HCT116 (cell line): ENCODE results near the gene TFF1. TPM values are rescaled to one million over a fixed set of nuclear protein-coding genes. Genes with fewer than 3 reads are reported as not detected.

ENCODE experiments used
- ATAC-seq: fragments of 200-7000 bp; cut with Tn5 transposase; 2 replicates; pipeline ENCODE4 v1.9.1; 2020; ENCODE audit warnings: mild to moderate bottlenecking, moderate library complexity
- BruUV-seq: library from RNA; stranded (reverse); fragments of 400-500 nt; replicated peaks from 2 replicates; lab custom pipeline; 2021; lab: Mats Ljungman, UMichigan
- CTCF ChIA-PET: fragments of 300-600 bp; sonication (Branson Sonifier 250); formaldehyde crosslinking; loops from one replicate; lab custom pipeline; 2021; ENCODE audit warnings: antibody characterized with exemption; lab: Charles Lee
- POLR2A ChIA-PET: fragments of 300-600, 350-600 bp; sonication (Branson Sonifier 250); formaldehyde crosslinking; loops from one replicate; lab custom pipeline; 2021; ENCODE audit warnings: antibody characterized with exemption; lab: Charles Lee
- RAD21 ChIA-PET, 2 experiments: fragments of 300-600 bp; sonication (Branson Sonifier 250); formaldehyde crosslinking; loops; one replicate each; lab custom pipeline; 2023; ENCODE audit warnings: low total read pairs in 2 of 2; ENCODE audit not compliant: uncharacterized antibody in 2 of 2, unreplicated experiment in 2 of 2, low non-redundant PET in 1 of 2; lab: Charles Lee
- DNase-seq: peaks from one replicate; pipeline ENCODE4 v3.0.0-alpha.2; 2010; ENCODE audit warnings: low read depth, low spot score
- H2AFZ ChIP-seq: fragments of 200-600 bp; shearing (Covaris generic), sonication (generic); 2 replicates; pipeline ENCODE4 v1.6.1; 2017; ENCODE audit warnings: low read depth, mixed run types, mixed read lengths, antibody characterized with exemption, low read length; ENCODE audit not compliant: poor library complexity, severe bottlenecking
- H3K27ac ChIP-seq: 2 replicates; pipeline ENCODE4 v1.5.1; 2012; ENCODE audit warnings: low read depth, low read length
- H3K27me3 ChIP-seq: fragments of 200-600 bp; sonication (generic); 2 replicates; pipeline ENCODE4 v1.6.1; 2016; ENCODE audit warnings: mixed run types, low read length, mixed read lengths; ENCODE audit not compliant: insufficient read depth
- H3K36me3 ChIP-seq, 2 experiments: fragments of 200-500 bp in 1 of 2; fragments of 200-600 bp in 1 of 2; sonication (Bioruptor generic) in 1 of 2; sonication (generic) in 1 of 2; 2 replicates each; pipeline versions ENCODE4 v1.5.1 to v1.6.1; 2014 to 2016; ENCODE audit warnings: low read length in 2 of 2, inconsistent platforms in 1 of 2, mixed read lengths in 1 of 2, mixed run types in 1 of 2; ENCODE audit not compliant: insufficient read depth in 2 of 2, control insufficient read depth in 1 of 2
- H3K4me1 ChIP-seq, 2 experiments: fragments of 200-600 bp in 1 of 2; sonication (generic) in 1 of 2; 2 replicates each; pipeline versions ENCODE4 v1.5.1 to v1.6.1; 2012 to 2017; ENCODE audit warnings: low read length in 2 of 2, inconsistent platforms in 1 of 2, mild to moderate bottlenecking in 1 of 2, mixed read lengths in 1 of 2, mixed run types in 1 of 2, moderate library complexity in 1 of 2; ENCODE audit not compliant: insufficient read depth in 2 of 2, control insufficient read depth in 1 of 2
- H3K4me2 ChIP-seq: fragments of 200-600 bp; sonication (generic); 2 replicates; pipeline ENCODE4 v1.6.1; 2017; ENCODE audit warnings: mixed run types, low read length, mixed read lengths
- H3K4me3 ChIP-seq, 2 experiments: fragments of 200-600 bp in 1 of 2; sonication (generic) in 1 of 2; replicated peaks in 1 of 2; 2 replicates each; pipeline ENCODE4 v1.5.1; 2011 to 2016; ENCODE audit warnings: low read length in 2 of 2, control low read depth in 1 of 2, low read depth in 1 of 2, mild to moderate bottlenecking in 1 of 2, mixed read lengths in 1 of 2, mixed run types in 1 of 2
- H3K79me2 ChIP-seq: fragments of 200-600 bp; sonication (generic); 2 replicates; pipeline ENCODE4 v1.6.1; 2017; ENCODE audit warnings: mild to moderate bottlenecking, mixed run types, low read length, moderate library complexity, mixed read lengths; ENCODE audit not compliant: insufficient read depth
- H3K9ac ChIP-seq: fragments of 200-600 bp; sonication (generic); 2 replicates; pipeline ENCODE4 v1.6.1; 2016; ENCODE audit warnings: low read length, mixed read lengths
- H3K9me2 ChIP-seq: fragments of 200-600 bp; sonication (generic), shearing (Covaris generic); 2 replicates; pipeline ENCODE4 v1.6.1; 2017; ENCODE audit warnings: mixed run types, mild to moderate bottlenecking, moderate library complexity; ENCODE audit not compliant: insufficient read depth
- H3K9me3 ChIP-seq, 2 experiments: fragments of 200-500 bp in 1 of 2; fragments of 200-600 bp in 1 of 2; sonication (Bioruptor generic) in 1 of 2; sonication (generic) in 1 of 2; 2 replicates each; pipeline ENCODE4 v1.6.1; 2014 to 2017; ENCODE audit warnings: low read length in 2 of 2, mixed read lengths in 2 of 2, inconsistent platforms in 1 of 2, low read depth in 1 of 2, mild to moderate bottlenecking in 1 of 2, mixed run types in 1 of 2, moderate library complexity in 1 of 2; ENCODE audit not compliant: control insufficient read depth in 1 of 2, insufficient read depth in 1 of 2
- H4K20me1 ChIP-seq: fragments of 200-600 bp; sonication (generic), shearing (Covaris generic); 2 replicates; pipeline ENCODE4 v1.6.1; 2017; ENCODE audit warnings: mixed run types, mild to moderate bottlenecking, moderate library complexity; ENCODE audit not compliant: insufficient read depth
- ATF3 ChIP-seq: IDR thresholded peaks from 2 replicates; pipeline ENCODE4 v1.6.1; 2012
- CBX3 ChIP-seq: IDR thresholded peaks from 2 replicates; pipeline ENCODE4 v1.6.1; 2012; ENCODE audit warnings: low read depth
- CTCF ChIP-seq, 3 experiments: fragments of 200-600 bp in 1 of 3; sonication (generic) in 1 of 3; IDR thresholded peaks in 2 of 3; conservative IDR thresholded peaks in 1 of 3; 2 replicates each; pipeline ENCODE4 v1.5.1; 2012 to 2017; ENCODE audit warnings: low read depth in 2 of 3, low read length in 2 of 3, antibody characterized with exemption in 1 of 3, borderline replicate concordance in 1 of 3, control low read depth in 1 of 3, mild to moderate bottlenecking in 1 of 3, mixed read lengths in 1 of 3, mixed run types in 1 of 3, moderate library complexity in 1 of 3; ENCODE audit not compliant: insufficient read depth in 1 of 3
- EGR1 ChIP-seq: IDR thresholded peaks from 2 replicates; pipeline ENCODE4 v1.6.1; 2012; ENCODE audit warnings: low read depth
- EZH2phosphoT487 ChIP-seq: fragments of 200-600 bp; IDR thresholded peaks from 2 replicates; pipeline ENCODE4 v1.6.1; 2018; ENCODE audit warnings: antibody characterized with exemption, borderline replicate concordance
- FOSL1 ChIP-seq: IDR thresholded peaks from 2 replicates; pipeline ENCODE4 v1.6.1; 2012; ENCODE audit warnings: low read depth
- JUND ChIP-seq: IDR thresholded peaks from 2 replicates; pipeline ENCODE4 v1.6.1; 2012
- POLR2A ChIP-seq: IDR thresholded peaks from 2 replicates; pipeline ENCODE4 v1.7.0; 2011; ENCODE audit warnings: borderline replicate concordance; ENCODE audit not compliant: insufficient read depth, insufficient read length; ENCODE audit errors: extremely low read depth
- RAD21 ChIP-seq: IDR thresholded peaks from 2 replicates; pipeline ENCODE4 v1.6.1; 2012; ENCODE audit warnings: low read depth, mild to moderate bottlenecking
- REST ChIP-seq: IDR thresholded peaks from 2 replicates; pipeline ENCODE4 v1.6.1; 2012; ENCODE audit warnings: low read depth
- SIN3A ChIP-seq: IDR thresholded peaks from 2 replicates; pipeline ENCODE4 v1.6.1; 2012; ENCODE audit warnings: low read depth
- SP1 ChIP-seq: IDR thresholded peaks from 2 replicates; pipeline ENCODE4 v1.6.1; 2012; ENCODE audit warnings: low read depth
- TCF7L2 ChIP-seq: IDR thresholded peaks from 2 replicates; pipeline ENCODE4 v1.7.0; 2011; ENCODE audit warnings: borderline replicate concordance, inconsistent platforms; ENCODE audit not compliant: insufficient read depth, insufficient read length; ENCODE audit errors: extremely low read depth
- YY1 ChIP-seq: IDR thresholded peaks from 2 replicates; pipeline ENCODE4 v1.6.1; 2011; ENCODE audit warnings: low read length, low read depth, moderate library complexity, mild to moderate bottlenecking; ENCODE audit not compliant: insufficient replicate concordance; ENCODE audit errors: extremely low read depth
- ZBTB33 ChIP-seq: IDR thresholded peaks from 2 replicates; pipeline ENCODE4 v1.6.1; 2011; ENCODE audit warnings: mild to moderate bottlenecking, low read length, moderate library complexity; ENCODE audit not compliant: insufficient replicate concordance; ENCODE audit errors: extremely low read depth
- ZFX ChIP-seq: fragments of 450-650 bp; IDR thresholded peaks from 2 replicates; pipeline ENCODE4 v1.6.1; 2017
- ZNF274 ChIP-seq: fragments of 200-500 bp; sonication (Bioruptor generic); IDR thresholded peaks from 2 replicates; pipeline ENCODE4 v1.6.1; 2014; ENCODE audit warnings: mild to moderate bottlenecking, low read depth, low read length, inconsistent platforms
- intact Hi-C: fragments of 100-400 bp; cut with micrococcal nuclease; formaldehyde crosslinking; loops from 2 replicates; pipeline ENCODE4 v1.10.0; 2022
- total RNA-seq: library from RNA; stranded (reverse); gene quantifications from one replicate; pipeline ENCODE4 v1.2.1, GENCODE V29; 2021; ENCODE audit not compliant: unreplicated experiment

TFF1 gene
- total RNA-seq, 1 experiment from 2014 or later = 0.61 TPM

- Histone ChIP-seq H3K36me3 (no peaks in the 10 kb centered on the region), H3K27ac (no peak overlapping the region), H3K4me3 (no peak overlapping the region), H3K9me3 (no peaks in the 10 kb centered on the region), H3K4me2 (no peak overlapping the region), H3K9ac (no peak overlapping the region), H3K4me1 (no peaks in the 10 kb centered on the region), H3K9me2 (no peaks in the 10 kb centered on the region), H2AFZ (no peak overlapping the region), H3K79me2 (no peaks in the 10 kb centered on the region), H4K20me1 (no peaks in the 10 kb centered on the region), H3K27me3 (no peaks in the 10 kb centered on the region)
- RAD21 ChIA-PET = no interaction called here
- intact Hi-C loops = no loop called here
- DNase-seq (no peak), ATAC-seq (no peak)
- TF ChIP-seq RAD21 = no peak
- no peak for TF ChIP-seq TCF7L2
- no peak for TF ChIP-seq JUND
- no peak for TF ChIP-seq EGR1
- TF ChIP-seq FOSL1 = no peak
- TF ChIP-seq REST = no peak
- no peak for TF ChIP-seq SP1
- TF ChIP-seq ATF3 = no peak
- no peak for TF ChIP-seq SIN3A
- TF ChIP-seq CBX3 = no peak
- TF ChIP-seq CTCF (IDR thresholded peaks at IDR 0.05 in 2 of 3, conservative IDR thresholded peaks at IDR 0.05 in 1 of 3; ENCODE audit: borderline replicate concordance in 1 of 3, insufficient read depth in 1 of 3, low read depth in 2 of 3, low read length in 2 of 3) = no peak
- no peak for TF ChIP-seq POLR2A
- no peak for TF ChIP-seq EZH2phosphoT487
- no peak for TF ChIP-seq ZNF274
- TF ChIP-seq ZFX = no peak
- no peak for TF ChIP-seq YY1
- TF ChIP-seq ZBTB33 = no peak
- CTCF ChIA-PET = no interaction called here
- POLR2A ChIA-PET = no interaction called here
- BruUV-seq = no TSS peak
These were observed 23.2 kb downstream of the TFF1 start for GRCh38 chr21:42343101-42343500.
